ENCODE results near the gene ALKBH2.
"Not testable (repeated sequence)": the region's sequence is repeated elsewhere in the genome, so short reads cannot be mapped to it uniquely, and the experiment has no call there.

ALKBH2 gene

GRCh38 chr12:109065154-109065852, 28.0 kb downstream of the ALKBH2 start:
- no peak for DNase-seq

- no peak for DNase-seq
Observed at GRCh38 chr12:109064143-109064542, 29.1 kb downstream of the ALKBH2 start.

GRCh38 chr12:109058773-109059172, 34.5 kb downstream of the ALKBH2 start:
- no peak for DNase-seq

- no peak for DNase-seq
Observed at GRCh38 chr12:109057376-109057775, 35.9 kb downstream of the ALKBH2 start.

GRCh38 chr12:109056891-109057290, 36.4 kb downstream of the ALKBH2 start:
- no peak for DNase-seq

GRCh38 chr12:109054520-109054919, 38.8 kb downstream of the ALKBH2 start:
- DNase-seq, result no peak

- not testable (repeated sequence) for DNase-seq
Observed at GRCh38 chr12:109054124-109054513, 39.2 kb downstream of the ALKBH2 start.

GRCh38 chr12:109053382-109054123, 39.7 kb downstream of the ALKBH2 start:
- no peak for DNase-seq

GRCh38 chr12:109052414-109053323, 40.6 kb downstream of the ALKBH2 start, which contains the start of gene USP30:
Gene USP30 (plus strand): TSS chr12:109052576. CDS start chr12:109052679, 103 bp downstream.
- DNase-seq, result peak; percentile 74

GRCh38 chr12:109052097-109052413, 41.2 kb downstream of the ALKBH2 start:
- DNase-seq, result no peak

- not testable (repeated sequence) for DNase-seq
Observed at GRCh38 chr12:109049794-109050193, 43.5 kb downstream of the ALKBH2 start.

GRCh38 chr12:109048706-109049105, 44.6 kb downstream of the ALKBH2 start:
- not testable (repeated sequence) for DNase-seq

- no peak for DNase-seq
Observed at GRCh38 chr12:109047081-109047805, 46.0 kb downstream of the ALKBH2 start.

- DNase-seq, result no peak
Observed at GRCh38 chr12:109044241-109044640, 49.0 kb downstream of the ALKBH2 start.
